Uterus (tissue), 2 donors: ENCODE data around the gene PM20D1.

Experiments
- CTCF ChIP-seq, 4 experiments: fragments of 200-600 bp in 2 of 4; fragments of 450-650 bp in 2 of 4; sonication (generic) in 2 of 4; IDR thresholded peaks; one replicate each; pipeline ENCODE4 v1.5.1; 2016 to 2019; ENCODE audit warnings: antibody characterized with exemption in 4 of 4, mild to moderate bottlenecking in 2 of 4, moderate library complexity in 1 of 4
- POLR2A ChIP-seq, 2 donors: fragments of 450-650 bp; IDR thresholded peaks; one replicate each; pipeline ENCODE4 v1.6.1; 2016; ENCODE audit warnings: antibody characterized with exemption in 2 of 2, mild to moderate bottlenecking in 1 of 2, moderate library complexity in 1 of 2

DNA sequence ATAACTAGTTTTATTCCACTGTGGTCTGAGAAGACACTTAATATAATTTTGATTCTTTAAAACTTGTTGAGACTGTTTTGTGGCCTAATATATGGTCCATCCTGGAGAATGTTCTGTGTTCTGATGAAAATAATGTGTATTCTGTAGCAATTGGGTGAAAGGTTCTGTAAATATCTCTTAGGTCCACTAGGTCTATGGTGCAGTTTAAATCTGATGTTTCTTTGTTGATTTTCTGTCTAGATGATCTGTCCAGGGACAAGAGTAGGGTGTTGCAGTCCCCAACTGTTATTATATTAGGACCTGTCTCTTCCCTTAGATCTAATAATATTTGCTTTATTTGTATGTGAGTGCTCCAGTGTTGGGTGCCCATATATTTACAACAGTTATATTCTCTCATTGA lies 33.9 kb upstream of the PM20D1 start:
- TF ChIP-seq POLR2A (IDR thresholded peaks at IDR 0.05) (no peak), CTCF (IDR thresholded peaks at IDR 0.05) (no peak)
